Mesothelial cell of epicardium (in vitro differentiated cells): ENCODE results near the gene SSBP4. TPM values are rescaled to one million over a fixed set of nuclear protein-coding genes. Genes with fewer than 3 reads are reported as not detected.
A peak's percentile ranks its signal among the peaks of the same experiment; 100 is the strongest.

Experiments used
- DNase-seq, 2 experiments: peaks; one replicate each; pipeline ENCODE4 v3.0.0; 2021; ENCODE audit warnings: low spot score in 2 of 2; ENCODE audit not compliant: unreplicated experiment in 2 of 2
- H3K27ac Mint-ChIP-seq: 2 replicates; pipeline ENCODE4 v1.8.0; 2021; ENCODE audit warnings: mixed read lengths
- H3K27me3 Mint-ChIP-seq: 2 replicates; pipeline ENCODE4 v1.8.0; 2021; ENCODE audit warnings: low read depth, mixed read lengths
- H3K36me3 Mint-ChIP-seq: 2 replicates; pipeline ENCODE4 v1.8.0; 2021; ENCODE audit warnings: mixed read lengths
- H3K4me1 Mint-ChIP-seq: 2 replicates; pipeline ENCODE4 v1.8.0; 2021; ENCODE audit warnings: mixed read lengths
- H3K4me3 Mint-ChIP-seq: 2 replicates; pipeline ENCODE4 v1.8.0; 2021; ENCODE audit warnings: mild to moderate bottlenecking, moderate library complexity, mixed read lengths
- H3K9me3 Mint-ChIP-seq: 2 replicates; pipeline ENCODE4 v1.8.0; 2021; ENCODE audit warnings: mixed read lengths
- total RNA-seq: library from RNA; stranded (reverse); gene quantifications from 3 replicates; pipeline ENCODE4 v1.2.1, GENCODE V29; 2021
- TF ChIP-seq, protein P1 (sequence below): fragments of 200-600 bp; sonication (generic); IDR thresholded peaks from one replicate; pipeline ENCODE4 v1.5.0; 2021; ENCODE audit warnings: antibody characterized with exemption; ENCODE audit not compliant: unreplicated experiment

Gene SSBP4
- total RNA-seq, 1 donor from 2014 or later: 123 TPM

DNA sequence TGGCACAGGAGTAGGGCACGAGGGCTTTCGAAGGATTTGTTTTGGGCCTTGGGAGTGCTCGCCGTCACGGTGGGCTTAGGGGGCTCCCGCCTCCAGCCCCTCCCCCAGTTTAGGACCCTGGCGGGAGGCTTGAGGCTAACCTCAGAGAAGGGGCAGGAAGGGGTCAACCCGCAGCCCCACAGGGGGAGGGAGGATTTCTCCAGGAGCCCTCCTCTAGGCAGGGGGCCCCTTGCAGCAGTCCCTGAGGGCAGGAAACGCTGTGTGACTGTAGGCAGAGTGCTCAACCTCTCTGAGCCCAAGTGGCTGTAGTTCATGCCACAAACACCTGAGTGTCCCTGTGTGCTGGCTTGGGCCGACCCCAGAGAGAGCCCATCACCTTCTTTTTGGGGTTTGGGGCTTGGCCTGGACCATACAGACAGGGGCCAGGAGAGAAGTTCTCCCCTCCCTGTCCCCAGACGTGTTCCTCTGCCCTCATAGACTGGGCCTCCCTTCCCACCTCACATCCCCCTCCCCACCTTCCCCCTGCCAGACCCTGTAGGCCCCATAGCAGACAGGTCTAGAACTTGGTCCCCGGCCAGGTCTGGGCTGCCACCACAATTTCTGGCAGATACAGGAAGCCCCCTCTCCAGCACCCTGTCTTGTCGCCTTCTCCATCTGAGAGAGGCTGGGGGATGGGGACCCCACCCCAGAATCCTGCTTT, 10.7 kb downstream of the SSBP4 start:
- TF ChIP-seq, protein P1, sequence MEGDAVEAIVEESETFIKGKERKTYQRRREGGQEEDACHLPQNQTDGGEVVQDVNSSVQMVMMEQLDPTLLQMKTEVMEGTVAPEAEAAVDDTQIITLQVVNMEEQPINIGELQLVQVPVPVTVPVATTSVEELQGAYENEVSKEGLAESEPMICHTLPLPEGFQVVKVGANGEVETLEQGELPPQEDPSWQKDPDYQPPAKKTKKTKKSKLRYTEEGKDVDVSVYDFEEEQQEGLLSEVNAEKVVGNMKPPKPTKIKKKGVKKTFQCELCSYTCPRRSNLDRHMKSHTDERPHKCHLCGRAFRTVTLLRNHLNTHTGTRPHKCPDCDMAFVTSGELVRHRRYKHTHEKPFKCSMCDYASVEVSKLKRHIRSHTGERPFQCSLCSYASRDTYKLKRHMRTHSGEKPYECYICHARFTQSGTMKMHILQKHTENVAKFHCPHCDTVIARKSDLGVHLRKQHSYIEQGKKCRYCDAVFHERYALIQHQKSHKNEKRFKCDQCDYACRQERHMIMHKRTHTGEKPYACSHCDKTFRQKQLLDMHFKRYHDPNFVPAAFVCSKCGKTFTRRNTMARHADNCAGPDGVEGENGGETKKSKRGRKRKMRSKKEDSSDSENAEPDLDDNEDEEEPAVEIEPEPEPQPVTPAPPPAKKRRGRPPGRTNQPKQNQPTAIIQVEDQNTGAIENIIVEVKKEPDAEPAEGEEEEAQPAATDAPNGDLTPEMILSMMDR: no peak
- DNase-seq: no peak
- peak overlapping the region; percentile 56 for H3K27ac Mint-ChIP-seq
- H3K4me3 Mint-ChIP-seq: peak overlapping the region; percentile 53
- no peaks in the 10 kb centered on the region for H3K27me3 Mint-ChIP-seq
- H3K4me1 Mint-ChIP-seq: peaks cover 33% of the 10 kb centered on the region
- H3K36me3 Mint-ChIP-seq: no peaks in the 10 kb centered on the region
- no peaks in the 10 kb centered on the region for H3K9me3 Mint-ChIP-seq

DNA sequence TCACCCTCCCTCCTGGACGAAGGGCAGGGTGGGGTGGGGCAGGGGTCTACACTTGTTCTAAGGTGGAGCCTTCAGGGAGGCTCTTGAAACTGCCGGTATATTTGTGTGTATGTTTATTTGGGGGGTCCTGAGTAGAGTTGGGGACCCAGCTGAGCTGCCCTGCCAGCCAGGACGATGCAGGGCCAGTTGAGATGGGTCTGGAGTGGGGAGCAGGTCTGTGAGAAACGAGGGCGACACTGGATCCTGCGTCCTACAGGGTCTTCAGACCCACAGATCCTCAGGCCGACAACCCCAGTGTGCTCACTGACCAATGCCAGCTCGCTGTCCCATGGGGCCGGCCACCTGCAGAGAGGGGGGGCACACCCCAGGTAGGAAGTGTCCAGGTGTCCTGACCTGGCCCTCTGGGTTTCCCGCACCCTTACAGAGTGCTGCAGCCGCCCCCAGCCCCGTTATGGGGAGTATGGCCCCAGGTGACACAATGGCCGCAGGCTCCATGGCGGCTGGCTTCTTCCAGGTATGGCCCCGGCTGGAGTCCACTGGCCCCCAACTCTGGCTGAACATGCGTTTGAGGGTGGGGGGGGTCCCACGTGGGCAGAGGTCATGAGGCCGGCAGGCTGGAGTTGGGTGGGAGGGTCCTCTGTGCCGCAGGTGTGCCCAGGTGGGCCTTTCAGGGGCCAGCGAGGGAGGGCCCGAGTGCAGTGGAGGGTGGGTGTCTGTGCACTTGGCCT, 11.4 kb downstream of the SSBP4 start:
- H3K27ac Mint-ChIP-seq: peak overlapping the region; percentile 84
- peak overlapping the region; percentile 50 for H3K4me3 Mint-ChIP-seq
- TF ChIP-seq, protein P1: no peak
- H3K4me1 Mint-ChIP-seq: peaks cover 34% of the 10 kb centered on the region
- no peaks in the 10 kb centered on the region for H3K9me3 Mint-ChIP-seq
- no peaks in the 10 kb centered on the region for H3K36me3 Mint-ChIP-seq
- no peak for DNase-seq
- H3K27me3 Mint-ChIP-seq: no peaks in the 10 kb centered on the region

DNA sequence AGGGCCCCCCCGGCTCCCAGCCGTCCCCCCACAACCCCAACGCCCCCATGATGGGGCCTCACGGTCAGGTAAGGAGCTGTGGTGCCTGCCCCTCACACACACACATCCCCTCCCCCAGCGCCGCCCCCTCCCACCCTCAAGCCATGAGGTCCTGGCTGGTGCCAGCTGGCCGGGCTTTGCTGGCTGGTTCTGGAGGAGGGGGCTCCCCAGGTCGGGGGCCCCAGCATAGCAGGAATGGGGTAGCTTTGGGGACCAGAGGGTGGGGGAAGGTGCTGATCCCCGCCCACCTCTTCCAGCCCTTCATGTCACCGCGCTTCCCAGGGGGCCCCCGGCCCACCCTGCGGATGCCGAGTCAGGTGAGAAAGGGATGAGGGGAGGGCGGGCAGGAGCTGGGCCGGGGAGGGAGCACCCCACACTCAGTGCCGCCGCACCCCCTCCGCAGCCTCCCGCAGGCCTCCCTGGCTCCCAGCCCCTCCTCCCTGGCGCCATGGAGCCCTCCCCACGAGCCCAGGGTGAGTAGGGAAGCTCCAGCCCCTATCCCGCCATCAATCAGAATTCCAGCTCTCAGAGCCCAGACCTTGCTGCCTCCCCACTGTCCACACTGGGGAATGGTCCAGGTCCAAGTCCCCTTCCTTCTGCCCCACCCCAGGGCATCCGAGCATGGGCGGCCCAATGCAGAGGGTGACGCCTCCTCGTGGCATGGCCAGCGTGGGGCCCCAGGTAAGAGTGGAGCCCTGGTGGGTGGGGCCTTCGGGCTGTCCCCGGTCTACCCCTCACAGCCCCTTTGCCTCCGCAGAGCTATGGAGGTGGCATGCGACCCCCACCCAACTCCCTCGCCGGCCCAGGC, 12.4 kb downstream of the SSBP4 start:
- TF ChIP-seq, protein P1: no peak
- Mint-ChIP-seq H3K9me3 (no peaks in the 10 kb centered on the region), H3K27me3 (no peaks in the 10 kb centered on the region), H3K27ac (peak overlapping the region; percentile 80), H3K4me3 (peak overlapping the region; percentile 57), H3K36me3 (peaks cover 2% of the 10 kb centered on the region), H3K4me1 (peaks cover 37% of the 10 kb centered on the region)
- no peak for DNase-seq

DNA sequence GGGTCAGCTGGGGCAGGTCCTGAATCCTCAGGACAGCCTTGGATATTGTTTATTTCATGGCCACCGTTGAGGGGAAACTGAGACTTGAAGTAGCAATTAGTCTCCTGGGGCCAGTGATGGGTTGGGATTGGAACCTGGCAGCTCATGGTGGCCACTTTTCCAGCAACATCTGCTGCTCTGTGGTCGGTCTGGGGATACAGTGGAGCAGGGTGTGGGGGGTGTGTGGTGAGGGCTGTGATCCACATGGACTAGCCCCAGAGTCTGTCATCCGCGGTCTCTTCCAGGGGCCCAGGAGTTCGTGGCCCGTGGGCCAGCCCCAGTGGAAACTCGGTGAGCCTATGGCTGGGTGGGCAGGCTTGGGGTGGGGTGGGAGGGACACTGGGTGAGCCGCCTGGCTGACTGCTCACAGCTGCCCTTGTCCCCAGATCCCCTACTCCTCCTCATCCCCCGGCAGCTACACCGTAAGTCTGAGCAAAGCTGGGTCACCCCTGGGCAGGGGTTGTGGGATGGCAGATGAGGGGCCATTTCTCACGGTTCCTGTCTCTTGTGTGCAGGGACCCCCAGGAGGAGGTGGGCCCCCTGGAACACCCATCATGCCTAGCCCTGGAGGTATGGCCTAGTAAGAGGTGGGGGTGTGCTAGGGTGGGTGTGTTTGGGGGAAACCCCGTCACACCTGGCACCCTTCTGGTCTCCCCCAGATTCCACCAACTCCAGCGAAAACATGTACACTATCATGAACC, 13.2 kb downstream of the SSBP4 start:
- H3K27ac Mint-ChIP-seq: peak overlapping the region; percentile 80
- no peak for DNase-seq
- no peaks in the 10 kb centered on the region for H3K27me3 Mint-ChIP-seq
- no peaks in the 10 kb centered on the region for H3K9me3 Mint-ChIP-seq
- H3K4me3 Mint-ChIP-seq: peak overlapping the region; percentile 62
- H3K36me3 Mint-ChIP-seq: peaks cover 2% of the 10 kb centered on the region
- peaks cover 37% of the 10 kb centered on the region for H3K4me1 Mint-ChIP-seq
- TF ChIP-seq, protein P1: no peak
